BE2C (cell line): ENCODE data around the gene VAV2.
A peak's percentile ranks its signal among the peaks of the same experiment; 100 is the strongest.

Source experiments
- DNase-seq: peaks from one replicate; pipeline ENCODE4 v3.0.0-alpha.2; 2020
- H3K27me3 ChIP-seq: fragments of 250-450 bp; sonication (Bioruptor Pico); 2 replicates; pipeline ENCODE4 v1.5.1; 2020; ENCODE audit warnings: mild to moderate bottlenecking
- H3K36me3 ChIP-seq: fragments of 250-450 bp; sonication (Bioruptor Pico); 2 replicates; pipeline ENCODE4 v1.5.1; 2020; ENCODE audit warnings: mild to moderate bottlenecking
- H3K4me1 ChIP-seq: fragments of 250-450 bp; sonication (Bioruptor Pico); 2 replicates; pipeline ENCODE4 v1.5.1; 2020
- H3K4me3 ChIP-seq: 2 replicates; pipeline ENCODE4 v1.5.1; 2011; ENCODE audit warnings: low read depth, low read length
- H3K9me3 ChIP-seq: fragments of 250-450 bp; sonication (Bioruptor Pico); 2 replicates; pipeline ENCODE4 v1.5.1; 2020
- TF ChIP-seq, protein P1 (sequence below): IDR thresholded peaks from 2 replicates; pipeline ENCODE4 v1.5.1; 2012; ENCODE audit warnings: mild to moderate bottlenecking, low read depth, low read length

The VAV2 gene

DNA sequence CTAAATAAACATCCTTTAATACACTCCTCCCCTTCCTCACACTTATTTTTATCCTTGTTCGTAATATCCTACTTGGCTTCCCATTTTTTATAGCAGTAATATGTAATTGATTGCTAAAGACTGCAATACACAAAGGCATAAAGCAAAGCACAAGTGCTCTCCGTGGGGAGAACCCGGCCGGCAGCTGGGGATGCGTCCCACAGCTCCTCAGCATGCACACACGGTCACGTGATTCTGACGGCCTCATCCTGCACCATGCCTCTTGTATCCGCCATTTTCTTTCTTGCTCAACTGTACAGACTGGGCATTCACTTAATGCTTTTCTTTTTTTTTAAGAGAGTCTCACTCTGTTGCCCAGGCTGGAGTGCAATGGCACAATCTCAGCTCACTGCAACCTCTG, 36.0 kb upstream of the VAV2 start:
- TF ChIP-seq, protein P1, sequence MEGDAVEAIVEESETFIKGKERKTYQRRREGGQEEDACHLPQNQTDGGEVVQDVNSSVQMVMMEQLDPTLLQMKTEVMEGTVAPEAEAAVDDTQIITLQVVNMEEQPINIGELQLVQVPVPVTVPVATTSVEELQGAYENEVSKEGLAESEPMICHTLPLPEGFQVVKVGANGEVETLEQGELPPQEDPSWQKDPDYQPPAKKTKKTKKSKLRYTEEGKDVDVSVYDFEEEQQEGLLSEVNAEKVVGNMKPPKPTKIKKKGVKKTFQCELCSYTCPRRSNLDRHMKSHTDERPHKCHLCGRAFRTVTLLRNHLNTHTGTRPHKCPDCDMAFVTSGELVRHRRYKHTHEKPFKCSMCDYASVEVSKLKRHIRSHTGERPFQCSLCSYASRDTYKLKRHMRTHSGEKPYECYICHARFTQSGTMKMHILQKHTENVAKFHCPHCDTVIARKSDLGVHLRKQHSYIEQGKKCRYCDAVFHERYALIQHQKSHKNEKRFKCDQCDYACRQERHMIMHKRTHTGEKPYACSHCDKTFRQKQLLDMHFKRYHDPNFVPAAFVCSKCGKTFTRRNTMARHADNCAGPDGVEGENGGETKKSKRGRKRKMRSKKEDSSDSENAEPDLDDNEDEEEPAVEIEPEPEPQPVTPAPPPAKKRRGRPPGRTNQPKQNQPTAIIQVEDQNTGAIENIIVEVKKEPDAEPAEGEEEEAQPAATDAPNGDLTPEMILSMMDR = no peak
- Histone ChIP-seq H3K27me3 (no peaks in the 10 kb centered on the region), H3K9me3 (no peaks in the 10 kb centered on the region), H3K4me1 (no peaks in the 10 kb centered on the region), H3K4me3 (no peak overlapping the region), H3K36me3 (peaks cover 23% of the 10 kb centered on the region)
- DNase-seq = no peak

DNA sequence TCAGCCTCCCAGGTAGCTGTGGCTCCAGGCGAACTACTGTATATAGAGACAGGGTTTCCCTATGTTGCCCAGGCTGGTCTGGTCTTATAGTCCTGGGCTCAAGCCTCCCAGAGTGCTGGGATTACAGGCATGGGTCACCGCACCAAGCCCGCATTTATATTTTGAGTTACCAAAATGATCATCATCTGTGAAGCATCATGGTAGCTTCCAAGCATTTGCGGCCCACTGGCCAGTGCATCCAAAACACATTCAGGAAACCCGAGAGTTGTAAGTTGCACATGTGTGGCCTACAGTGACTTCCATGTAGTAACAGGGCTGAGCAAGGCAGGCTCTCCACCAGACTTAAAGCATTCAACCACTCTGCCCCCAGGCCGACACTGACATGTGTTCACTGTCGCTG, 35.4 kb upstream of the VAV2 start:
- TF ChIP-seq, protein P1 = no peak
- DNase-seq = no peak
- Histone ChIP-seq H3K9me3 (no peaks in the 10 kb centered on the region), H3K36me3 (peaks cover 19% of the 10 kb centered on the region), H3K4me1 (no peaks in the 10 kb centered on the region), H3K4me3 (no peak overlapping the region), H3K27me3 (no peaks in the 10 kb centered on the region)

DNA sequence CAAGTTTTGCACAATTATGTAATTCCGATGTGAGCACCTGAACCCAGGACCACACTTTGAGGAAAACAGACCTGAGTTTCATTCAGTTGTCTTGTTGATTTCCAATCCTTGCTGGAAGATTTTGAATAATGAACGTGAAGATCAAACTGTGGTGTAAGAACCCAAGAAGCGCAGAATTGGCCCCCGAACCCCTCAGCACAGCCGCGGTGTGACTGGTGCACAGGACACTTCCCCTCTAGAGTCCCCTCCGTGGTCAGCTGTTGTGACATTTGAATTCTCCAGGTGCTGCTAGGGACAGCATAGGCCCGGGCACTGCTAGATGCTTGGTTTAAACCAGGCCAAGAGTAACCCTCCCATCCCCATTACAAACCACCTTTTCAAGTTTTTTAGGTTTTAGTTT, 34.9 kb upstream of the VAV2 start:
- TF ChIP-seq, protein P1 = no peak
- H3K9me3 ChIP-seq = no peaks in the 10 kb centered on the region
- peaks cover 19% of the 10 kb centered on the region for H3K36me3 ChIP-seq
- no peak overlapping the region for H3K4me3 ChIP-seq
- H3K27me3 ChIP-seq = no peaks in the 10 kb centered on the region
- no peaks in the 10 kb centered on the region for H3K4me1 ChIP-seq
- DNase-seq = no peak

DNA sequence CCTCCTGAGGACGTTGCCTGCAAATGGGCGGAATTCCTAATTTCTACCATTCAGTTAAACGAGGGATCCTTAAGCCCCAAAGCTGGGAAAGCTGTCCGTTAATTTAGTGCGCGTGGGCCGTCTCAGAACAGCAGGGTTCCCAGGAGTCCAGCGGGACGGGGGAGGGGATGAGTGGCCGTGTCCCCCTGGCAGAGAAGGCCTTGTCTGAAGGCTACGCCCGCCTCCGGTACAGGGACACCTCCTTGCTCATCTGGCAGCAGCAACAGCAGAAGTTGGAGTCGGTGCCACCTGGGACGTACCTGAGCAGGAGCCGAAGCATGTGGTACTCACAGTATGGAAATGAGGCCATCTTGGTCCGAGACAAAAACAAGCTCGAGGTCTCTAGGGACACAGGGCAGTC, 34.5 kb upstream of the VAV2 start:
- no peak for DNase-seq
- Histone ChIP-seq H3K27me3 (no peaks in the 10 kb centered on the region), H3K4me3 (no peak overlapping the region)

DNA sequence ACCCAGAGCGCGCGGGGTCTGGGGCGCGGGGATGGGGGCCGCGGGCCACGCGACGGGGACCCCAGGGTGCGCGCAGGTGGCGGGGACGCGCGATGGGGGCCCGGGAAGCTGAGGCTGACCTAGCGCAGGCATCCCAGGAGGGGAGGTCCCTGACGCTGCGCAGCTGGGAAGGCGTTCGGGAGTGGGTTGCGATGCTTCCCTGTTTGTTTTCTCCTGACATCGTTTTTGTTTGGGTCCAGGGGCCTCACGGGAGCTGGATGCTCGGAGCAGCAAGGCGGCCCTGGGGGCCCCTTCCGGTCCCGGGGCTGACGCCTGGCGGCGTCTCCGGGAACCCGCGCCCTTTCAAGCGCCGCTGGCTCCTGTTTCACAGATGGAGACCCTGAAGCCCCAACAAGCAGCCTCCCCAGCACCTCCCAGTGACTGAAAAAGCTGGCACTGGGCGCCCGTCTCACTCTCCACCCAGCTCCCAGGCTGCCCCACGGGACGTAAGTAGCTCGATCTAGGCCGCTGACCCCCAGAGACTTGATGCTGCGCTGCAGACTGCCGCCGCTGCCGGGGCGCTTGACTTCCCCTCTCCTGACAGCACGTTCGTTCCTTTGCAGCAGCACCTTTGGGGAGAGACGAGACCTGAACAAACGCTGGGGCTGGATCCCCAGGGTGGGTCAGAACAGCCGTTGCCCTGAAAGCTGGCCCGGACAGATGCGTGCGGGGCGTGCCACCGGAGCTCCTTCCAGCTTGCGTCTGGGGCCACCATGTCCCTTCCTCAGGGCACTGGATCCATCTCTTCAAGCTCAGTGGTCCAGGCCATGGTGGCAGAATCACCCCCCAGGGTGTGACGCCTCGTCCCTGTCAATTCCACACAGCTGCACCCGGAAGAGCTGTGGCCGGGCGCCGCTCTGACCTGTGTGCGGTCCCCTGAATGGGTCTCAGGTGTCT, 33.8 kb upstream of the VAV2 start:
- peak overlapping the region; percentile 67 for H3K4me3 ChIP-seq

More for the DNA sequence above, 34.5 kb upstream of the VAV2 start:
- peaks cover 15% of the 10 kb centered on the region for H3K36me3 ChIP-seq
- H3K9me3 ChIP-seq = no peaks in the 10 kb centered on the region
- no peaks in the 10 kb centered on the region for H3K4me1 ChIP-seq
- TF ChIP-seq, protein P1 = no peak

More for the DNA sequence above, 33.8 kb upstream of the VAV2 start:
- DNase-seq = peak; percentile 59
- TF ChIP-seq, protein P1 = peak; percentile 33
- H3K9me3 ChIP-seq = no peaks in the 10 kb centered on the region
- no peaks in the 10 kb centered on the region for H3K27me3 ChIP-seq
- H3K36me3 ChIP-seq = peaks cover 13% of the 10 kb centered on the region
- H3K4me1 ChIP-seq = no peaks in the 10 kb centered on the region
